Hepatocyte (in vitro differentiated cells): Measurements from ENCODE around the gene PLEKHG4B. TPM values are rescaled to one million over a fixed set of nuclear protein-coding genes. Genes with fewer than 3 reads are reported as not detected.

Experiments
- DNase-seq: peaks from one replicate; pipeline ENCODE4 v3.0.0-alpha.2; 2016; ENCODE audit warnings: low spot score
- H2AFZ ChIP-seq: fragments of 200-600 bp; sonication (generic); 2 replicates; pipeline ENCODE4 v1.6.0; 2016; ENCODE audit warnings: antibody characterized with exemption, mild to moderate bottlenecking
- H3K27ac ChIP-seq: fragments of 200-600 bp; sonication (generic); 2 replicates; pipeline ENCODE4 v1.5.1; 2016; ENCODE audit warnings: mild to moderate bottlenecking
- H3K27me3 ChIP-seq: fragments of 200-600 bp; sonication (generic); 2 replicates; pipeline ENCODE4 v1.6.1; 2016
- H3K36me3 ChIP-seq: fragments of 200-600 bp; sonication (generic); replicated peaks from 2 replicates; pipeline ENCODE4 v1.5.1; 2016; ENCODE audit warnings: low read depth; ENCODE audit not compliant: insufficient read depth
- H3K4me1 ChIP-seq: fragments of 200-600 bp; sonication (generic); 2 replicates; pipeline ENCODE4 v1.5.1; 2016; ENCODE audit warnings: mild to moderate bottlenecking, moderate library complexity; ENCODE audit not compliant: insufficient read depth
- H3K4me2 ChIP-seq: fragments of 200-600 bp; sonication (generic); 2 replicates; pipeline ENCODE4 v1.6.0; 2016
- H3K4me3 ChIP-seq: fragments of 200-600 bp; sonication (generic); 2 replicates; pipeline ENCODE4 v1.5.1; 2016; ENCODE audit warnings: mild to moderate bottlenecking
- H3K79me2 ChIP-seq: fragments of 200-600 bp; sonication (generic); 2 replicates; pipeline ENCODE4 v1.6.0; 2017; ENCODE audit warnings: mild to moderate bottlenecking
- H3K9me2 ChIP-seq: fragments of 200-600 bp; sonication (generic); replicated peaks from 2 replicates; pipeline ENCODE4 v1.6.0; 2017; ENCODE audit warnings: mild to moderate bottlenecking; ENCODE audit not compliant: insufficient read depth
- H3K9me3 ChIP-seq: fragments of 200-600 bp; sonication (generic); 2 replicates; pipeline ENCODE4 v1.5.1; 2016; ENCODE audit warnings: low read depth, mild to moderate bottlenecking
- H4K20me1 ChIP-seq: fragments of 200-600 bp; sonication (generic); 2 replicates; pipeline ENCODE4 v1.6.0; 2016; ENCODE audit warnings: mild to moderate bottlenecking; ENCODE audit not compliant: insufficient read depth, poor library complexity, severe bottlenecking
- CTCF ChIP-seq: fragments of 200-600 bp; sonication (generic); IDR thresholded peaks from 2 replicates; pipeline ENCODE4 v1.5.1; 2016; ENCODE audit warnings: antibody characterized with exemption, mild to moderate bottlenecking; ENCODE audit not compliant: poor library complexity
- EZH2 ChIP-seq: fragments of 200-600 bp; sonication (generic); IDR thresholded peaks from 2 replicates; pipeline ENCODE4 v1.6.1; 2016; ENCODE audit warnings: antibody characterized with exemption, mild to moderate bottlenecking, borderline replicate concordance
- EZH2phosphoT487 ChIP-seq: fragments of 200-600 bp; sonication (generic); IDR thresholded peaks from one replicate; pipeline ENCODE4 v1.6.1; 2018; ENCODE audit warnings: antibody characterized with exemption, mild to moderate bottlenecking, low read depth, moderate library complexity; ENCODE audit not compliant: unreplicated experiment, severe bottlenecking
- WGBS: methylation state at CpG from one replicate; pipeline ENCODE4 v1.1.6; 2016; ENCODE audit warnings: low lambda C conversion rate; ENCODE audit errors: missing lambda C conversion rate; 5-methylcytosine and 5-hydroxymethylcytosine counted together
- polyA plus RNA-seq: library from polyadenylated mRNA; unstranded; fragments of >200 nt; fragmentation: Nextera tagmentation; extraction: Ambion mirVana; gene quantifications from 2 replicates; pipeline ENCODE4 v1.2.1, GENCODE V29; 2016
- total RNA-seq: library from RNA; depleted of rRNA; stranded (reverse); fragments of >200 nt; gene quantifications from 2 replicates; pipeline ENCODE4 v1.2.3, GENCODE V29; 2014

Gene PLEKHG4B
- total and polyA plus RNA-seq, 2 experiments from 2014 or later = 3.6 to 4.0 TPM

GRCh38 chr5:76358-77169 lies 15.4 kb upstream of the PLEKHG4B start:
- Histone ChIP-seq H3K79me2 (no peaks in the 10 kb centered on the region), H3K9me2 (no peaks in the 10 kb centered on the region), H3K4me2 (no peak overlapping the region), H4K20me1 (no peaks in the 10 kb centered on the region), H3K27ac (no peak overlapping the region), H2AFZ (no peak overlapping the region), H3K4me3 (no peak overlapping the region), H3K36me3 (no peaks in the 10 kb centered on the region), H3K27me3 (no peaks in the 10 kb centered on the region), H3K9me3 (no peaks in the 10 kb centered on the region), H3K4me1 (peaks cover under 1% of the 10 kb centered on the region)
- TF ChIP-seq EZH2phosphoT487 = no peak
- no peak for TF ChIP-seq EZH2
- TF ChIP-seq CTCF = no peak
- DNase-seq = no peak
- WGBS = 88% methylated on average over 22 of the region's 22 CpGs

GRCh38 chr5:77170-77501 lies 14.8 kb upstream of the PLEKHG4B start:
- no peaks in the 10 kb centered on the region for H3K9me2 ChIP-seq
- no peak for DNase-seq
- H3K36me3 ChIP-seq = no peaks in the 10 kb centered on the region
- 85% methylated on average over 4 of the region's 4 CpGs for WGBS
- no peaks in the 10 kb centered on the region for H3K79me2 ChIP-seq
- no peak overlapping the region for H3K27ac ChIP-seq
- peaks cover 6% of the 10 kb centered on the region for H3K4me1 ChIP-seq
- H2AFZ ChIP-seq = no peak overlapping the region
- H3K9me3 ChIP-seq = no peaks in the 10 kb centered on the region
- no peak overlapping the region for H3K4me3 ChIP-seq
- no peaks in the 10 kb centered on the region for H4K20me1 ChIP-seq
- no peaks in the 10 kb centered on the region for H3K27me3 ChIP-seq
- H3K4me2 ChIP-seq = no peak overlapping the region
- TF ChIP-seq CTCF = no peak
- no peak for TF ChIP-seq EZH2
- no peak for TF ChIP-seq EZH2phosphoT487

GRCh38 chr5:77546-77945 lies 14.4 kb upstream of the PLEKHG4B start:
- H4K20me1 ChIP-seq = no peaks in the 10 kb centered on the region
- H3K4me3 ChIP-seq = no peak overlapping the region
- no peak overlapping the region for H3K27ac ChIP-seq
- no peak for DNase-seq
- TF ChIP-seq EZH2phosphoT487 = no peak
- no peak for TF ChIP-seq CTCF
- TF ChIP-seq EZH2 = no peak
- H3K36me3 ChIP-seq = no peaks in the 10 kb centered on the region
- no peaks in the 10 kb centered on the region for H3K9me2 ChIP-seq
- peaks cover 9% of the 10 kb centered on the region for H3K4me1 ChIP-seq
- H3K4me2 ChIP-seq = no peak overlapping the region
- H3K27me3 ChIP-seq = no peaks in the 10 kb centered on the region
- no peaks in the 10 kb centered on the region for H3K79me2 ChIP-seq
- 89% methylated on average over 10 of the region's 10 CpGs for WGBS
- H2AFZ ChIP-seq = no peak overlapping the region
- H3K9me3 ChIP-seq = no peaks in the 10 kb centered on the region
